ENCODE results near the gene UROC1.

The UROC1 gene

GRCh38 chr3:126512916-126513650, 4.5 kb downstream of the UROC1 start:
- Histone ChIP-seq H3K4me2 (ENCODE audit: low read depth, low read length) (no peak overlapping the region), H2AFZ (ENCODE audit: low read length) (no peak overlapping the region), H3K4me1 (ENCODE audit: low read length) (no peaks in the 10 kb centered on the region), H3K27ac (ENCODE audit: low read length) (no peak overlapping the region), H3K9me2 (replicated peaks; ENCODE audit: insufficient read depth, low read length) (no peaks in the 10 kb centered on the region), H4K20me1 (ENCODE audit: insufficient read depth, low read length) (no peaks in the 10 kb centered on the region), H3F3A (ENCODE audit: insufficient read depth, low read length) (no peaks in the 10 kb centered on the region), H3K27me3 (replicated peaks; ENCODE audit: insufficient read depth, low read length) (no peaks in the 10 kb centered on the region), H3K4me3 (ENCODE audit: low read length) (no peak overlapping the region), H3K9ac (ENCODE audit: low read length) (no peak overlapping the region), H3K36me3 (replicated peaks; ENCODE audit: insufficient read depth, low read length) (no peaks in the 10 kb centered on the region), H3K9me3 (replicated peaks; ENCODE audit: insufficient read depth, low read length) (no peaks in the 10 kb centered on the region), H3K79me2 (ENCODE audit: low read length) (no peaks in the 10 kb centered on the region)
- no peak for DNase-seq
- TF ChIP-seq EZH2phosphoT487 (IDR thresholded peaks at IDR 0.05; ENCODE audit: low read length) (no peak), EZH2 (optimal IDR thresholded peaks at IDR 0.05; ENCODE audit: low read depth, low read length) (no peak), CTCF (IDR thresholded peaks at IDR 0.05; ENCODE audit: low read length) (no peak)

- Histone ChIP-seq H4K20me1 (ENCODE audit: insufficient read depth, low read length) (no peaks in the 10 kb centered on the region), H3K27me3 (replicated peaks; ENCODE audit: insufficient read depth, low read length) (no peaks in the 10 kb centered on the region; the same call in 1 of the 2 replicates), H3K4me1 (ENCODE audit: low read length) (no peaks in the 10 kb centered on the region), H2AFZ (ENCODE audit: low read length) (no peak overlapping the region), H3K36me3 (replicated peaks; ENCODE audit: insufficient read depth, low read length) (no peaks in the 10 kb centered on the region), H3K4me2 (ENCODE audit: low read depth, low read length) (no peak overlapping the region), H3K9ac (ENCODE audit: low read length) (no peak overlapping the region), H3K9me3 (replicated peaks; ENCODE audit: insufficient read depth, low read length) (no peaks in the 10 kb centered on the region), H3F3A (ENCODE audit: insufficient read depth, low read length) (no peaks in the 10 kb centered on the region), H3K27ac (ENCODE audit: low read length) (no peak overlapping the region), H3K9me2 (replicated peaks; ENCODE audit: insufficient read depth, low read length) (no peaks in the 10 kb centered on the region), H3K4me3 (ENCODE audit: low read length) (no peak overlapping the region), H3K79me2 (ENCODE audit: low read length) (no peaks in the 10 kb centered on the region)
- no peak for TF ChIP-seq EZH2phosphoT487 (IDR thresholded peaks at IDR 0.05; ENCODE audit: low read length)
- TF ChIP-seq CTCF (IDR thresholded peaks at IDR 0.05; ENCODE audit: low read length) = no peak
- no peak for TF ChIP-seq EZH2 (optimal IDR thresholded peaks at IDR 0.05; ENCODE audit: low read depth, low read length)
- no peak for DNase-seq
Measured at GRCh38 chr3:126512026-126512425, 5.5 kb downstream of the UROC1 start.

GRCh38 chr3:126511291-126511690, 6.3 kb downstream of the UROC1 start:
- Histone ChIP-seq H3K4me3 (ENCODE audit: low read length) (no peak overlapping the region), H3K27me3 (replicated peaks; ENCODE audit: insufficient read depth, low read length) (no peaks in the 10 kb centered on the region; the same call in 1 of the 2 replicates)
- DNase-seq = no peak

More at GRCh38 chr3:126511291-126511690, 6.3 kb downstream of the UROC1 start:
- Histone ChIP-seq H3K9me3 (replicated peaks; ENCODE audit: insufficient read depth, low read length) (no peaks in the 10 kb centered on the region), H3K9ac (ENCODE audit: low read length) (no peak overlapping the region), H3K79me2 (ENCODE audit: low read length) (no peaks in the 10 kb centered on the region), H3F3A (ENCODE audit: insufficient read depth, low read length) (no peaks in the 10 kb centered on the region), H3K27ac (ENCODE audit: low read length) (no peak overlapping the region), H2AFZ (ENCODE audit: low read length) (no peak overlapping the region), H4K20me1 (ENCODE audit: insufficient read depth, low read length) (no peaks in the 10 kb centered on the region), H3K4me1 (ENCODE audit: low read length) (no peaks in the 10 kb centered on the region), H3K36me3 (replicated peaks; ENCODE audit: insufficient read depth, low read length) (no peaks in the 10 kb centered on the region), H3K4me2 (ENCODE audit: low read depth, low read length) (no peak overlapping the region), H3K9me2 (replicated peaks; ENCODE audit: insufficient read depth, low read length) (no peaks in the 10 kb centered on the region)
- TF ChIP-seq EZH2phosphoT487 (IDR thresholded peaks at IDR 0.05; ENCODE audit: low read length) = no peak
- TF ChIP-seq CTCF (IDR thresholded peaks at IDR 0.05; ENCODE audit: low read length) = no peak
- no peak for TF ChIP-seq EZH2 (optimal IDR thresholded peaks at IDR 0.05; ENCODE audit: low read depth, low read length)
